Activated naive CD4-positive, alpha-beta T cell (primary cell): ENCODE data around the gene WWTR1.

Source experiments
- DNase-seq, 4 experiments: peaks; one replicate each; lab custom pipeline; 2025; lab: John Stamatoyannopoulos, UW

The WWTR1 gene

DNA sequence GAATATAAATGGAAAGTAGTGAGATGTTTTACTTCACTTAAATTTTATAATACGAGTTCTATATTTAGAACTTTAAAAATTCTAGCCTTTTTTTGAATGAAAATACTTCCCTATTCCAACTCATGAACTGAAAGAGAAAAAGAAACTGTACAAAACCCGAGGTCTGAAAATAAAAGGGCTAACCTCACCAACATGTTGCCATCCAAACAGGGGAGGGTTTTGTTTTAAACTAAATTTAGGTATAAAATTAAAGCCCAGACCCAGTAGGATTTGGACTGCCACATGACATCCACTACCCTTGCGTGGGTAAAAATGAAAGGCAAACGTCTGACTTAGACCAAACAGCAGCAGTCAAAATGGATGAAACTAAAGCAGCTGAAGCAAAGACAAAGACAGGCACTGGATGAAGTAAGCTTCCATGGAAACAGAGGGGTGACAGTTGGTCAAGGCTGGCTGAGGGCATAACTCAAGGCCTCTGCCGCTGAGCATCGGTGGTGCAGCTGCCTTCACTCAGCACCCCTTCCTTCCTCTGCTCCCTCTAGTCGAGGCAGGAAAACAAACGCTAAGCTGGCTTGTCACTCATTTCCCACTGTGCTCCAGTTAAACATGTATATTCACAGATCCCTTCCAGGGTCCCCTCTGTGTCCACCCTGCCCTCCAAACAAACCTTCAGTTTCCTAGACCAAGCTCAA is 125.2 kb downstream of the WWTR1 start:
- DNase-seq = no peak

DNA sequence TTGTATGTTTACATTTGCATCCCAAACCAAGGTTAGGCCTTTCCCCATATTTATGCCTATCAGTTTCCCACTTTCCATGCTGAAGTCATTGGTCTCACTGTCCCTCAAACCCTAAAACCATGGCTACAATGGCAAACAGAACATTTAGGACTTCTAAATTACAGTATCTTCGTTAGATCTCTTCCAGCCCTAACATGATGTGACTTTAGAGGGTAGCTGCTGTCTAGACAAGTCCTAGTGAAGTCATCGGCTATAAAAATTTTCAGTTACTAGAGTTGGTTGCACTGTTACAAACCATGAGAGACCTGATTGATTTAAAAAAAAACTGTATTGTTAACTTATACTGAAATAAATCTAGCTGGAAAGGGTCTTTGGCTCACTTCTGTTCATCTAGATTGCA is 128.7 kb downstream of the WWTR1 start:
- DNase-seq = no peak

DNA sequence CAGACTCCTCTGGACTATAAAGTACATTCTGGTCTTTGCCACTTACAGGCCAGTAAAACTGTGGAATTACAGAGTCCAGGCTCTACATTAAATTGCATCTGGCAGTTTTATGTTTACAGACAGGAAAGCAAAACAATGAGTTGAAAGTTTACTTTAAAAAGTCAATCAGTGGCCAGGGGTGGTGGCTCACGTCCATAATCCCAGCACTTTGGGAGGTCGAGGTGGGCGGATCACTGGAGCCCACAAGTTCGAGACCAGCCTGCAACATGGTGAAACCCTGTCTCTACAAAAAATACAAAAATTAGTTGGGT is 129.5 kb downstream of the WWTR1 start:
- DNase-seq = no peak

DNA sequence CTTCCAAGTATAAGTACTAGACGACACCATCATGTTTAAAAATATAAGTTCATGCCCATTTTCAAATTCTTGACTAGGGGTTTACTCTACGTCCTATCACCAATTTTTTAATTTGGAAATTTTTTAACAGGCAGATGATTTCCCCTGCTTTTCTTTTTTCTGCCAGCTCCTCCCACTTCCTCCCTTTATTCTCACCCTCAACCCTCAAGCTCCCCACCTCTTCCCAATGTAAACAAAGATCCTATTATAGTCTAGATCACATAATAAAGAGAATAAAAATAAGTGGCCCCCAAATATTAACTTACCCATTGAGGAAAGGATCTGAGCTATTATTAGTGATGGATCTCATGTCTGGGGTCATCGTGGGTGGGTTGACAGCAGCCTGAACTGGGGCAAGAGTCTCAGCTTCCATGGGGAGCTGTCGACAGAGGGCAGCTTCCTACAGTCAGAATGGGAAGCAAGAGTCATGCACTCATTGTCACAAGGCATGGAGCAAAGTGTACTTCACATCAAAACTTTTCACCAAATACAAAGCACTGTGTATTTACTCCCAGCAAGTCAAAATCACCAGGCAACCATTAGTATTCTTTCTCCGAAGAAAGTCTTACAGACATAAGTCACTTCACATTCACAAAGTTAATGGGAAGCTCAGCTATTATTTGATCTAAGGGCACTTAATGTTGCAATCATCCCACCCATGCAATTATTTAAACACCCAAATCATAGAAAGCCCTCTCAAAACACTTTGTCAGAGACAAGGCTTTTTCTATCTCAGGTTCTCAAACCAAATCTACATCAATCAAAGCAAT is 130.1 kb downstream of the WWTR1 start:
- DNase-seq = no peak

DNA sequence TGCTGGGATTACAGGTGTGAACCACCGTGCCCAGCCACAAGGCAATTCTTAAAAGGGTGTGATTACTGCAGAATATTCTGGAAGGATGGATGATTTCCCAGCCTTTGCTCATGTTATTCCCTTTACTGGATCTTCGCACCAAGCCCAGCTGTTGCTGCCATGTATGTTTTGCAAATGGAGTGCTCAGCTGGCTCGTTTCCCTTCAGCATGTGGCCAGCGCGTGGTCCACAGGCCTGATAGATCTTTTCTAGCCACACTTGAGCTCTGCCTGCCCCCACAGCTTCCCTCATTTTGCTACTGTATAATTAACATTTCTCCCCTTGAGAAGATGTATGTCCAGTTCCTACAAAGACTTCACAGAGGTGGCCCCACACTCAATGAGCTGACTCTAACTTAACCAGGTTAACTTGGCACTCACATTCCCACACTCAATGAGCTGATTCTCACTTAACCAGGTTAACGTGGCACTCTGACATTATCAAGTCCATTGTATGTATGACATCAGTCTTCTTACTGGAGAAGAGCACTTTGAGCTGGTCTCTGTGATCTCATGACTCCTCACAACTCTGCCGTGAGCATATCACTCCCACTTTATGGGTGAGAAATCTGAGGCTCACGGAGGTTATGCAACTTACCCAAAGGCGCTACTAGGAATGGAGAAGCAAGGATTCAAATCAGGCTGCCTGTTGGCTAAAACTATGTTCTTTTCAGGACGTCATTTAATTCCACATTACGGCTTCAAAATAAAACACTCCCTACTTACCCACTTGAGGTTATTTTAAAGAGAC is 134.1 kb downstream of the WWTR1 start:
- no peak for DNase-seq

DNA sequence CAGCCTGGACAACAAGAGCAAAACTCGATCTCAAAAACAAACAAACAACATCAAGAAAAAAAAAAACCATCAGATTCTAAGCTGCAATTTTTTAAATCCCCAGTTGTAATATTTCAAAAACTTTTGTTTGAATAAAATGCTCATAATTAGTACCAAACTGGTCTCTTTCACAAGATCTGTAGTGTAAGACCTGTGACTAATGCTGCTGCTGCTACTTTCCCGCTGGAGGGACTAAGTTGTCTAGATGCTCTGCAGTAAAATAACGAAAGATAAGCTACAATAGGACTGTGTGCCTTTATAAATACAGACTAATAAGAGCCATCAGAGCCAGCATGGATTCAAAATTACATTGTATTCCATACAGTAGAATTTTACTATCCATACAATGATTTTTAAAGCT is 137.9 kb downstream of the WWTR1 start:
- no peak for DNase-seq

DNA sequence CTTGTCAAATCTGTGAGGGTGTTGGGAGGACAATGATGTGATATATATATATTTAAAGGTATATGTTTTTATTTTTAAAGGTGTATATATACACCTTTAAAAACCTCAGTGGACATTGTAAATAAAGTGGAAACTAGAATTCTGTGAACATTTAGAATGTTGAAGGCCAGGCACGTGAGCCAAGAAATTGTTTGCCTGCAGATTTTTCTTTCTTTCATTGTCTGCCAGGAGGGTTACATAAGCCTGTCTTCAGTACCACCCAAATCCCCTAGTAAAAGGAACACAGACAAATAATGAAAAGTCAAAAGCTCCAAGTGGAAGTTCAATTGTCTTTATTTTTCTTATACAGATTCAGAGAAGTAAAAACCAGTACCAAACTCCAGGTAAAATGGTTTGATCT is 140.9 kb downstream of the WWTR1 start:
- no peak for DNase-seq

DNA sequence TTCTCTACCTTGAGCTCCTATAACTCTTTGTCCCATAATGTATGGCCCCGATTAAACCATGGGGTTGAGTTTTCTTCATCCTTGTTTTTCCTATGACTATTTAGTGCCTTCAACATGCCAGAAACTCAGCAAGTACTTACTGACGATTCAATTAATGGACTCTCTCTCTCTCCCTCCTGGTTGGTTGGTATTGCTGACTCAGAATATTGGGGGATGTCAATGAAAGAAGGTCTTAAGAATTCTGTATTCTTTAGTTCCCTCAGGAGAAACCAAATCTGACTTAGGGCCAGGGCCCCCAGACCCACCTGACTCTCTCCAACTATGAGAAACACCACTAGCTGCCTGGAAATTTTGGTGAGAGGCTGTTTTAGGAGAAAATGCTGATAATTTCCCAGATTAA is 142.6 kb downstream of the WWTR1 start:
- no peak for DNase-seq

DNA sequence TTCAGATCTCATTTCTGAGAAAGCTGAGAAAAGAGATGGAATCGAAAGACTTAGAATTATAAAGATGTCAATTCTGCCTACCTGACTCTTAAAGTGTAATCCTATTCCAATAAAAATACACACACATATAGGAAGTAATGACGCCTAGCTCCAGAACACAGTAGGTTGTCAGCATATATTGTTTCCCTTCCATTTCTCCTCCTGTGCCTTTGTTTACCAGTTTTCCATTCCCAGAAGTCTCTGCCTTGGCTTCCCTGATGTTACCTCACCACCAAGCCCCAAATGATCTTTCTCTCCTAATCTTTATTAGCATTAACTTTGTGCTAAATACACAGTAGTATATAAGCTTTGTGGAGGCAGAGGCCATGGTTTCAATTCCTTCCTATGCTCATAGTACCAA is 143.4 kb downstream of the WWTR1 start:
- DNase-seq = no peak

DNA sequence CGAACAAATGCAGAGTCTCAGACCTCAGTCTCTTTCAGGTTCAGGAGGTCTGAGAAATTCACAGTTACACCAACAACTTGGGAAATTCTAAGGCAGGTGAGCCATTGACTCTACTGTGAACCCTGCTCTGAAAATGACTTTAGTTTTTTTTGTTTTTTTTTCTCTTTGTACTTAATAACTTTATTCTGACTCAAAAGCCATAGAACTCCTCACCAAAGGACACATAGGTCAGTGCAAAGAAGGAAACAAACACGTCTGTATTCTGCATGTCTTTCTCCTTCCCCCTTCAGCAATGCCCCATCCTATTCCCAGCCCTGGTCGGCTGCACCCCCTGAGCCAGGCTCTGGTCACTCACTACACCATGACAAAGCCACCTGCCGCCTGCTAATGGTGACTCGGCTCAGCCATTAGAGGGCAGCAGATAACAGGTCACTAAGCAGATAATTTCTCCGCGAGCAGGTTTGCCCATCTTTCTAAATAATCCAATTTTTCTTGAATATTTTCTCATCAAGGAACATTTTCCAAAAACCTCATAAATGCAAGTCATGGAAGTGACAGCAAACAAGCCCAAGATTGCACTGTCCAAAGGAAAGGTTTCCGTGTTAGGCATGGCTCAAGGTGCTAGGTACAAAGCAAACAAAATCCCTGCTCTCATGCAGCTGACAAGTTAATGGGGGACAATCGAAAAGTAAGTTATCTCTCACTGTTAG is 145.6 kb downstream of the WWTR1 start:
- no peak for DNase-seq

DNA sequence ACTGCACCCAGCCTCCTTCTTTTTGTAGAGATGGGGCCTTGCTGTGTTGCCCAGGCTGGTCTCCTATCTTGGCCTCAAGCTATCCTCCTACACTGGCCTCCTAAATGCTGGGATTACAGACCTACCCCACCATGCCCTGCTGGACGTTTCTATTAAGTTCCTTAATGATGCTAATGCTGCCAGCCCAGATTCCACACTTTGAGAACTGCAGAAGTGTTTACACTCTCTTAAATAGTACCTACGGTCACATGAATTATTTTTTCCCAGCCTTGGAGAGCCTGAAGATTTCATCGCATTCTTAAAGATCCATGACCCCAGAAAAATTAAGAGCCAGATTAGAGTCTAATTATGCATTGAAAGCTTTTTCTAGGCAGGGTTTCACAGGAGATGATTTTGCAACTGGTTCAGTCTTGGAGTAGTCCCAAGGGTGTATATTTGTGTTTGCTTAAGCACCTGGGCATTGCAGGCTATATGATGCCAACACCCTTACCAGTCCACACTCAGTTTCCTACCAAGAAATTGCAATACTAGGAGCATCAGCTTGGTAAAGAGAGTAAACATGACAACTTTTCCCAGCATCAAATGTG is 146.7 kb downstream of the WWTR1 start:
- no peak for DNase-seq

DNA sequence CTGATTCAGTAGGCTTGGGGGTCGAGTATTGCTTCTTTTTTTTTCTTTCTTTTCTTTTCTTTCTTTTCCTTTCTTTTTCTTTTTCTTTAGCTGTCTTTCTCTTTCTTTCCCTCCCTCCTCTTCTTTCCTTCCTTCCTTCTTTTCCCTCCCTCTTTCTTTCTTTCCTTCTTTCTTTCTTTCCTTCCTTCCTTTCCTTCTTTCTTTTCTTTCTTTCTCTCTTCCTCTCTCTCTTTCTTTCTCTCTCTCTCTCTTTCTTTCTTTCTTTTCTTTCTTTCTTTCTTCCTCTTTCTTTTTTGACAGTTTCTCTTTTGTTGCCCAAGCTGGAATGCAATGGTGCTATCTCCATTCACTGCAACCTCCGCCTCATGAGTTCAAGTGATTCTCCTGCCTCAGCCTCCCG is 147.3 kb downstream of the WWTR1 start:
- no peak for DNase-seq

DNA sequence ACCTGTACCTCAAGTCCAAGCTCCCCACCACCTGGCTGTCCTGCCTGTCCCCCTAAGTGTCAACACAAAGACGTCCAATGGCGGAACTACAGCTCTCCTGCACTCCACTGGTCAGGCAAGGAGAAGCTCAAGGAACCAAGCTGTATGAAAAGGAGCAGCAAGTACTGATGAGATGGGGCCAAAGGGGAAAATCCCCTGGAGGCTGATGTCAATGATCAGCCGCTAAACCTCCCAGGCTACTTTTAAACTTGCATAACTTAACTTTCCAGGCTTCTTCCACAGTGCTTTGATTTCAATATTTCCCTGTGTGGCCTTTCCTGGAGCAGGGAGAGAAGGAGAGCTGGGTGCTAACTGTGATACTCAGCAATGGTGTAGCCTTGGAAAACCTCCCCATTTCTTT is 148.3 kb downstream of the WWTR1 start:
- no peak for DNase-seq

DNA sequence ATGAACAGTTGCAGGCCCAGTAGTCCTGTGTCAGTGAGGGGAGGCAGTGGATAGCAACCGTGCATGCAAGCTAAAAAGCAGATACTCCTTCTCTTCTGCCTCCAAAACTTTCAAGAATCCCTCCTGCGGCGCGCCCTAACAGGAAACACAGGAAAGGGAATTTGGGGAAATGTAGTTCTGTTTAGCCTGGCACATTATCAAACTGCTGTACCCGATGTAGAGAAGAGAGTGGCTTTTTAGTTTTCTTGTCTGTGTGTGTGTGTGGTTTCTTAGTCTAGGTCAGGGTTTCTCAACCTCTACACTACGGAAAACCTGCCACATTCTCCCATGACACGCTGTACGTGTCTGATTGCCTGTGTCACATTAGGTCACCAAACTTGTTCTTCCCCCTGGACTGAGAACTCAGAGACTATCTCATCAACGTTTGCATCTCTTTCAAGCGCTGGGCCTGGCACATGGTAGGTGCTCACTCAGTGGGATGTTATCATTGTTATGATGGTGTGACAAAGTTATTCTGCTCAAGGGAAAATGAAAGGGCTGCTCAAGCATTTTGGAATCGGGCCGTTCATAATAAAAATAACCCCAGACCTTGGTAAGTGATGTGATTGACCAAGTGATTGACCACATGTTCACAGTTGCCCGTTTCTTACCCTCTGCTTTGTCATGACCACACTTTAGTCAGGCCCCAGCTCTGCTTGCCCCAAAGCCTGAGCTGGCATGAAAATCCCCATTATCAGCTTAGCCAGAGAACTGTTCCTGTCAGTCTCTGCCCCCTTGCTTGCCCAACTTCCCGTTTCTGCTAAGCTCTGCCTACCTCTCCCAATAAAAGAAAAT is 150.1 kb downstream of the WWTR1 start:
- no peak for DNase-seq

DNA sequence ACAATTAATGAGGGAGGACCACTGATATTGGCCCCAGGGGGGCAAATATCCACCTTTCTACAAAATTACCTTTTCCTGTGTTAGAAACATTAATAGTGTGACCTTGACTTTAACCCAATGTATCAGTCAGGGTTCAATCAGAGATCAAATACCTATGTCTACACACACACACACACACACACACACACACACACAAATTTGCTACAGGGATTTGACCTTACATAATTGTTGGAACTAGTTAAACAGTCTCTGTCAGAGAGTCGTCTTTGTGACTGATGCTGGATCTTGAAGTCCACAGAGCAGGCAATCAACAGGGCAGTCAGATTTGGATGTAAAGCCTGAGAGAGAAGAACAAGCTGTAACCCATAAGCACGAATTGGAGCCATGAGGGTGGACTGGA is 150.9 kb downstream of the WWTR1 start:
- DNase-seq = no peak

DNA sequence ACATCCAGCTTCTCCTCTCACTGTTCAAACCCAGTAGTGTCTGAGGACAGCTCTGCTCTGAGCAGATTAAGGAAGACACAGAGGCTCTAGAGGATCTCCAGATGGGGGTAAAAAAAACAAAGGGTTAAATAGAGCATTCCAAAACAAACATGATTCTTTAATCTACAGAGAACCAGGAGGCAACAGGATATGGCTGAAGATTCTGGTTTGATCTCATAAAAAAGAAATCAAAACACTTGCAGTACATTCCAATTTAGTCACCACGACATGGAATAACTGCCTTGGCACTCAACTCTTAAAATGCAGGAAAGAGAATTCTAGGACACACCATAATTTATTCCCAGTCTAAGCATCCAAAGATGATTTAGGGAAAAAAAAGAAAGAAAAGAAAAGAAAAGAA is 151.3 kb downstream of the WWTR1 start:
- no peak for DNase-seq

DNA sequence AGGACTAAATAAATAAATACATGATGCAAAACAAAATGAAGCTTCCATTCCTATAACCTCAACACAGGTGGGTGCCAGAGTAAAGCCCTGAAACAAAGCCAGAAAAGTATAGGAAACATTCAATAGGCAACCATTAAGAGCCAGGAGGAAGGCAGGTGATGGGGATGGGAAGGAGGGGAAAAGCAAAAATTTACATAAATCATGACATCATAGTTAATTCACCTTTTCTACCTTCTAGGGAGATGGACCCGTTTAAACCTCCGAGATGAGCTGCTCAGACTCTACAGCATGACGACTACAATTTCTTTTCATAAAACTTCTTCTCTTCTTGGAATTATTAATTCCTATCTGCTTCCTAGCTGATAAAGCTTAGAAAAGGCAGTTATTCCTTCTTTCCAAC is 155.4 kb downstream of the WWTR1 start:
- DNase-seq = no peak

DNA sequence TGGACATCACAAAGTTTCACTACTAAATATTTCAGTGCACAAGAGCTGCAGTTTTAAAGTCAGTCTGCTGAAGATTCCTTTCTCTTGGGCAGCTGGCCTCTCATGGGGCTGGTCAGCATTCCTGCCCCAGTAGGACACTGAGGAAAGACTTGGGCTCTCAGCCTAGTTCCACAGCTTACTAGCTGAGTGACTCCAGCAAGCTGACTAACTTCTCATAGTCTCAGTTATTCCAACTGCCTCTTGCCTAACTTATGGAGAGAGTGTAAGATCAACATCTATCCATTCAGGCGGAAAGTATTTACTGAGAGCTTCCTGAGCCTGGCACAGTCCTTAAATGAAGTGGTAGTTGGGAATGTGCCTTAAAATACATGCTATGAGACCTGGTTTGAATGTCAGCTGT is 156.3 kb downstream of the WWTR1 start:
- DNase-seq = no peak

DNA sequence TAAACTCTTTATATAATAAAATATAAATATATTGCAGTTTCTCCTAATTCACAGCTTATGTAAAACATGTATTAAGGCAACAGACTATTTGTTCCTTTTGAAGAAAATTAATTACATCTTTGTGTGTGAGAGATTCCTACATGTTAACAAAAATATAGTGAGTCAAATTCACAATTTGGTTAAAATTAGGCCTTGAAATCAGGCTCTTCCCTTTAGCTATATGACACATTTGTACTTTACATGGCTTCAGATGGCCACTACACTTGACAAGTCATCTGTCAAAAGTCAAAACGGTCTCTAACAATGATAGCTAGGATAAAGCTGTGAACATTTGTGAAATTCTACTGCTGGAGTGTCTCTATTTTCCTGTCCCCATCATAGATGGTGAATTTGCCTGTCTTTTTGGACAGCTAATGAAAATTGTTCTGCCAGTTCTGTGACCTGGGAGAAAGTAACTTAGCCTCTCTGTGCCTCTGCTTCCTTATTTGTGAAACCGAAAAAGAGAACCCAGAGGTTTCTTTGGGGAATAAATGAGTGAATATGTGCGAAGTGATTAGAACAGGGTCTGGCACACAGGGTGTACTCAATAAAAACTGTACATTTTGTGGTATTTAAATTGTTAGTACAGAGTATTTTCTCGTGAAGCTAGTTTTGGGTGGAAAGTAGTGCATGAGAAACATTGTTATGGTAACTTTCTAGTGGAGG is 159.7 kb downstream of the WWTR1 start:
- no peak for DNase-seq

DNA sequence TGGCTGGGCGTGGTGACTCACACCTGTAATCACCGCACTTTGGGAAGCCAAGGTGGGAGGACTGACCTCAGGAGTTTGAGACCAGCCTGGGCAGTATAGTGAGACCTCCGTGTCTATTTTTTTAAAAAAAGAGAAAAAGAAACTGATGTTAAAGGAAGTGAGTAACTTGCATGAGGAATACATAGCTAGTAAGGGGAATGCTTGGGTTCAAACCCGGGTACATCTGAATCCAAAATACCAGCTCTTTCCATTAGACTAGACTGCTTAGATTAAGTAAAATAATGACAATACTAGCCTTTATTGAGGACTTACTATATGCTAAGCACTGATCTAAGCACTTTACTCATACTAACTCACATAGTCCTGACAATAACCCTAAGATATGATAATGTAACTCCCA is 160.9 kb downstream of the WWTR1 start:
- DNase-seq = no peak
